Spleen (tissue), 7 donors: Measurements from ENCODE around the gene TSKU.

Source experiments
- POLR2A ChIP-seq, 3 donors: fragments of 450-650 bp; IDR thresholded peaks; one replicate each; pipeline ENCODE4 v1.5.1; 2017; ENCODE audit warnings: antibody characterized with exemption in 3 of 3, mild to moderate bottlenecking in 1 of 3
- TF ChIP-seq, protein P1 (sequence below), 11 experiments: fragments of 200-600 bp in 7 of 11; fragments of 450-650 bp in 4 of 11; sonication (generic) in 4 of 11; IDR thresholded peaks in 8 of 11; conservative IDR thresholded peaks in 3 of 11; 1 replicate in 7 of 11; 2 replicates in 4 of 11; pipeline versions ENCODE4 v1.4.0 to v1.8.0; 2016 to 2021; ENCODE audit warnings: antibody characterized with exemption in 11 of 11, inconsistent platforms in 4 of 11, mild to moderate bottlenecking in 1 of 11
- donor health status: DM: no; HTN: no; CAD: no; lungs with moderate emphysema.
- donor health status: DM: no; HTN: no; CAD: no.
- donor health status: DM: no; HTN: no; CAD: no.

DNA sequence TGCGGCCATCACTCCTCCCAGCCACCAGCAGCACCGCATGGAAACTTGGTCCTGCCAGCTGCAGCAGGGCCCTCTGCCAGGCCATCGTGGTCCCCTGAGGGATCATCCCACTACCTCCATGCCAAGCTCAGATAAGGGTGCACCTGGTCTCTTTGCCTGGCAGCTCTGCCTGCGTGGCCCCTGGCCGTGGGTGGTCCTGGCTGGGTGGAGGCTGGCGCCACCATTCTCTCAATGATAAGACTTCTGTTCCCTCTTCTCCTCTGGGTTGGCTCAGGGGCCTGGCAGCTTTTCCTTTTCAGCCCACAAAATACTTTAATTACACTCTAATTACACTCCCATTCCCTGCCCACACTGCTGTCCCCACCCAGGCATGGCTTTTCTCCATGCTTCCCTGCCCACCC is 26.8 kb upstream of the TSKU start:
- TF ChIP-seq, protein P1, sequence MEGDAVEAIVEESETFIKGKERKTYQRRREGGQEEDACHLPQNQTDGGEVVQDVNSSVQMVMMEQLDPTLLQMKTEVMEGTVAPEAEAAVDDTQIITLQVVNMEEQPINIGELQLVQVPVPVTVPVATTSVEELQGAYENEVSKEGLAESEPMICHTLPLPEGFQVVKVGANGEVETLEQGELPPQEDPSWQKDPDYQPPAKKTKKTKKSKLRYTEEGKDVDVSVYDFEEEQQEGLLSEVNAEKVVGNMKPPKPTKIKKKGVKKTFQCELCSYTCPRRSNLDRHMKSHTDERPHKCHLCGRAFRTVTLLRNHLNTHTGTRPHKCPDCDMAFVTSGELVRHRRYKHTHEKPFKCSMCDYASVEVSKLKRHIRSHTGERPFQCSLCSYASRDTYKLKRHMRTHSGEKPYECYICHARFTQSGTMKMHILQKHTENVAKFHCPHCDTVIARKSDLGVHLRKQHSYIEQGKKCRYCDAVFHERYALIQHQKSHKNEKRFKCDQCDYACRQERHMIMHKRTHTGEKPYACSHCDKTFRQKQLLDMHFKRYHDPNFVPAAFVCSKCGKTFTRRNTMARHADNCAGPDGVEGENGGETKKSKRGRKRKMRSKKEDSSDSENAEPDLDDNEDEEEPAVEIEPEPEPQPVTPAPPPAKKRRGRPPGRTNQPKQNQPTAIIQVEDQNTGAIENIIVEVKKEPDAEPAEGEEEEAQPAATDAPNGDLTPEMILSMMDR (IDR thresholded peaks at IDR 0.05 in 8 of 11, conservative IDR thresholded peaks at IDR 0.05 in 3 of 11), result no peak
- no peak for TF ChIP-seq POLR2A (IDR thresholded peaks at IDR 0.05)
